8988T (cell line): ENCODE data around the gene NTRK2.

Experiments used
- DNase-seq: peaks from one replicate; pipeline ENCODE4 v3.0.0; 2011

Gene NTRK2

GRCh38 chr9:84742261-84742660, 72.7 kb downstream of the NTRK2 start:
- no peak for DNase-seq

- no peak for DNase-seq
Observed at GRCh38 chr9:84744195-84744594, 74.7 kb downstream of the NTRK2 start.

GRCh38 chr9:84744726-84745125, 75.2 kb downstream of the NTRK2 start:
- DNase-seq = no peak

- no peak for DNase-seq
Observed at GRCh38 chr9:84748112-84748511, 78.6 kb downstream of the NTRK2 start.

- no peak for DNase-seq
Observed at GRCh38 chr9:84750152-84750865, 80.8 kb downstream of the NTRK2 start.

GRCh38 chr9:84751921-84752320, 82.4 kb downstream of the NTRK2 start:
- DNase-seq = no peak

- no peak for DNase-seq
Observed at GRCh38 chr9:84754461-84754860, 84.9 kb downstream of the NTRK2 start.

- no peak for DNase-seq
Observed at GRCh38 chr9:84754881-84755280, 85.4 kb downstream of the NTRK2 start.

- DNase-seq = no peak
Observed at GRCh38 chr9:84755380-84755779, 85.9 kb downstream of the NTRK2 start.

- no peak for DNase-seq
Observed at GRCh38 chr9:84756171-84756570, 86.6 kb downstream of the NTRK2 start.

- no peak for DNase-seq
Observed at GRCh38 chr9:84756731-84757130, 87.2 kb downstream of the NTRK2 start.

GRCh38 chr9:84758817-84759216, 89.3 kb downstream of the NTRK2 start:
- DNase-seq = no peak

GRCh38 chr9:84759300-84759750, 89.8 kb downstream of the NTRK2 start:
- no peak for DNase-seq

GRCh38 chr9:84759804-84760203, 90.3 kb downstream of the NTRK2 start:
- DNase-seq = no peak

GRCh38 chr9:84761137-84761808, 91.7 kb downstream of the NTRK2 start:
- no peak for DNase-seq

- no peak for DNase-seq
Observed at GRCh38 chr9:84772511-84772910, 103.0 kb downstream of the NTRK2 start.

- no peak for DNase-seq
Observed at GRCh38 chr9:84773022-84773421, 103.5 kb downstream of the NTRK2 start.

GRCh38 chr9:84775056-84775643, 105.6 kb downstream of the NTRK2 start:
- no peak for DNase-seq

- no peak for DNase-seq
Observed at GRCh38 chr9:84778570-84778969, 109.0 kb downstream of the NTRK2 start.

GRCh38 chr9:84779883-84780282, 110.4 kb downstream of the NTRK2 start:
- DNase-seq = no peak

- DNase-seq = no peak
Observed at GRCh38 chr9:84780385-84780784, 110.9 kb downstream of the NTRK2 start.

GRCh38 chr9:84781458-84781857, 111.9 kb downstream of the NTRK2 start:
- DNase-seq = no peak

- no peak for DNase-seq
Observed at GRCh38 chr9:84781931-84782866, 112.7 kb downstream of the NTRK2 start.
